Gastroesophageal sphincter (tissue), 3 donors: Measurements from ENCODE around the gene SLC10A2.

ENCODE experiments used
- EP300 ChIP-seq: sonication (generic); formaldehyde crosslinking; IDR thresholded peaks from one replicate; pipeline ENCODE4 v1.6.1; 2017; ENCODE audit warnings: antibody characterized with exemption, mild to moderate bottlenecking
- POLR2A ChIP-seq, 2 donors: fragments of 450-650 bp; IDR thresholded peaks; one replicate each; pipeline ENCODE4 v1.6.1; 2017; ENCODE audit warnings: antibody characterized with exemption in 2 of 2, mild to moderate bottlenecking in 2 of 2, moderate library complexity in 1 of 2
- POLR2AphosphoS5 ChIP-seq: sonication (generic); formaldehyde crosslinking; IDR thresholded peaks from one replicate; pipeline ENCODE4 v1.6.1; 2017; ENCODE audit warnings: antibody characterized with exemption
- TF ChIP-seq, protein P1 (sequence below), 4 experiments: fragments of 200-600 bp in 2 of 4; fragments of 450-650 bp in 2 of 4; sonication (generic) in 1 of 4; IDR thresholded peaks; one replicate each; pipeline ENCODE4 v1.5.1; 2017 to 2019; ENCODE audit warnings: antibody characterized with exemption in 4 of 4, mild to moderate bottlenecking in 2 of 4, moderate library complexity in 2 of 4

GRCh38 chr13:103101901-103102300 is 35.7 kb upstream of the SLC10A2 start:
- TF ChIP-seq POLR2A (IDR thresholded peaks at IDR 0.05) (no peak), EP300 (no peak), POLR2AphosphoS5 (no peak)
- TF ChIP-seq, protein P1, sequence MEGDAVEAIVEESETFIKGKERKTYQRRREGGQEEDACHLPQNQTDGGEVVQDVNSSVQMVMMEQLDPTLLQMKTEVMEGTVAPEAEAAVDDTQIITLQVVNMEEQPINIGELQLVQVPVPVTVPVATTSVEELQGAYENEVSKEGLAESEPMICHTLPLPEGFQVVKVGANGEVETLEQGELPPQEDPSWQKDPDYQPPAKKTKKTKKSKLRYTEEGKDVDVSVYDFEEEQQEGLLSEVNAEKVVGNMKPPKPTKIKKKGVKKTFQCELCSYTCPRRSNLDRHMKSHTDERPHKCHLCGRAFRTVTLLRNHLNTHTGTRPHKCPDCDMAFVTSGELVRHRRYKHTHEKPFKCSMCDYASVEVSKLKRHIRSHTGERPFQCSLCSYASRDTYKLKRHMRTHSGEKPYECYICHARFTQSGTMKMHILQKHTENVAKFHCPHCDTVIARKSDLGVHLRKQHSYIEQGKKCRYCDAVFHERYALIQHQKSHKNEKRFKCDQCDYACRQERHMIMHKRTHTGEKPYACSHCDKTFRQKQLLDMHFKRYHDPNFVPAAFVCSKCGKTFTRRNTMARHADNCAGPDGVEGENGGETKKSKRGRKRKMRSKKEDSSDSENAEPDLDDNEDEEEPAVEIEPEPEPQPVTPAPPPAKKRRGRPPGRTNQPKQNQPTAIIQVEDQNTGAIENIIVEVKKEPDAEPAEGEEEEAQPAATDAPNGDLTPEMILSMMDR (IDR thresholded peaks at IDR 0.05) = no peak
